H1 (cell line): ENCODE results near the gene SLC9B2. TPM values are rescaled to one million over a fixed set of nuclear protein-coding genes. Genes with fewer than 3 reads are reported as not detected.

Experiments used
- CREB1 ChIP-seq: IDR thresholded peaks from 2 replicates; pipeline ENCODE4 v1.6.1; 2012; ENCODE audit warnings: inconsistent platforms
- HDAC2 ChIP-seq, 2 experiments: fragments of 300-600 bp in 1 of 2; sonication (generic) in 1 of 2; IDR thresholded peaks; 2 replicates each; pipeline ENCODE4 v1.6.1; 2011 to 2012; ENCODE audit warnings: low read depth in 2 of 2, low read length in 2 of 2, mild to moderate bottlenecking in 2 of 2, moderate library complexity in 2 of 2, borderline replicate concordance in 1 of 2, inconsistent platforms in 1 of 2
- JUND ChIP-seq: IDR thresholded peaks from 2 replicates; pipeline ENCODE4 v1.6.1; 2011; ENCODE audit warnings: mild to moderate bottlenecking, improper control_type of control experiment, low read length
- POLR2A ChIP-seq, 2 experiments: IDR thresholded peaks; 1 replicate in 1 of 2; 2 replicates in 1 of 2; pipeline ENCODE4 v1.6.1; 2011; ENCODE audit warnings: low read depth in 2 of 2, low read length in 2 of 2, mild to moderate bottlenecking in 2 of 2; ENCODE audit errors: control extremely low read depth in 1 of 2
- SRF ChIP-seq: IDR thresholded peaks from 2 replicates; pipeline ENCODE4 v1.6.1; 2011; ENCODE audit warnings: mild to moderate bottlenecking, low read depth, low read length, moderate library complexity
- polyA plus RNA-seq, 7 experiments: library from polyadenylated mRNA; depleted of rRNA in 3 of 7; stranded (reverse) in 5 of 7; unstranded in 2 of 7; fragments of >200 nt in 5 of 7; fragments of 200-250 nt in 2 of 7; gene quantifications; 1 replicate in 5 of 7; 2 replicates in 1 of 7; 4 replicates in 1 of 7; pipeline versions ENCODE4 v1.2.1 to v1.2.3, GENCODE V29; 2011 to 2013; ENCODE audit warnings: missing spikeins in 2 of 7, mixed read lengths in 2 of 7
- total RNA-seq: library from RNA; stranded (reverse); fragmentation: NEBNext Ultra II Directional; extraction: Animal tissue kit (Norgen Biotek cat#: 25700); gene quantifications from 2 replicates; pipeline ENCODE4 v1.2.1, GENCODE V29; 2021
- TF ChIP-seq, protein P1 (sequence below): IDR thresholded peaks from 2 replicates; pipeline ENCODE4 v1.6.1; 2012; ENCODE audit warnings: low read length, inconsistent platforms

SLC9B2 gene
- total and polyA plus RNA-seq, 2 of the 8 experiments (the other 6 are each of a cell fraction or from before 2014, with no cell fraction given): 3.2 to 5.2 TPM

DNA sequence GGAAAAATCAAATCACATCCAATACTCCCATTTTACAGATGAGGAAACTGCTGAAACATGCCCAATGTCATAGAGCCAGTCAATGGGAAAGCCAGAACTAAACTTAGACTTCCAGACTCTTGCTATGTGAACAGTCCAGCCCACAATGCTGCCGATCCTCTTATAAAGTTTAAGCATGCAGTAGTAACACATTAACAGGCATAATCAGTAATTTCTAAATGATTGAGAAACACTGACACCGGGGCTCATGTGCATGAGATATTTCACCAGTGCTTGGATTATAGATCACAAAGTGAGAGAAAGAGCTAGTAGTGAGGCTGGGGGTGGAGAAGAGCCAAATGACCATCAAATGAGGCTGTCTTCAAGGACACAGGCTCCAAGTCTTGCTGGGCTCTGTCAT, 20.6 kb upstream of the SLC9B2 start (continued):
- no peak for TF ChIP-seq HDAC2 (IDR thresholded peaks at IDR 0.05; ENCODE audit: borderline replicate concordance in 1 of 2, low read depth in 2 of 2, low read length in 2 of 2)
- TF ChIP-seq SRF: no peak
- TF ChIP-seq, protein P1, sequence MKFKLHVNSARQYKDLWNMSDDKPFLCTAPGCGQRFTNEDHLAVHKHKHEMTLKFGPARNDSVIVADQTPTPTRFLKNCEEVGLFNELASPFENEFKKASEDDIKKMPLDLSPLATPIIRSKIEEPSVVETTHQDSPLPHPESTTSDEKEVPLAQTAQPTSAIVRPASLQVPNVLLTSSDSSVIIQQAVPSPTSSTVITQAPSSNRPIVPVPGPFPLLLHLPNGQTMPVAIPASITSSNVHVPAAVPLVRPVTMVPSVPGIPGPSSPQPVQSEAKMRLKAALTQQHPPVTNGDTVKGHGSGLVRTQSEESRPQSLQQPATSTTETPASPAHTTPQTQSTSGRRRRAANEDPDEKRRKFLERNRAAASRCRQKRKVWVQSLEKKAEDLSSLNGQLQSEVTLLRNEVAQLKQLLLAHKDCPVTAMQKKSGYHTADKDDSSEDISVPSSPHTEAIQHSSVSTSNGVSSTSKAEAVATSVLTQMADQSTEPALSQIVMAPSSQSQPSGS: no peak
- TF ChIP-seq POLR2A (IDR thresholded peaks at IDR 0.05; ENCODE audit: control extremely low read depth in 1 of 2, low read depth in 2 of 2, low read length in 2 of 2): no peak
- no peak for TF ChIP-seq JUND
- no peak for TF ChIP-seq CREB1
